ENCODE measurements around the gene OXA1L. TPM values are rescaled to one million over a fixed set of nuclear protein-coding genes. Genes with fewer than 3 reads are reported as not detected.
"Not testable (repeated sequence)": the region's sequence is repeated elsewhere in the genome, so short reads cannot be mapped to it uniquely, and the experiment has no call there.

OXA1L gene
- total RNA-seq, 2 donors from 2014 or later, result 73.2 to 83.5 TPM

- Histone ChIP-seq H3K36me3 (replicated peaks in 1 of 2; ENCODE audit: insufficient read depth in 1 of 2, low read depth in 2 of 2) (peaks cover 12 to 30% of the 10 kb centered on the region in 2 donors), H3K27ac (no peak overlapping the region), H3K4me1 (peaks cover 2% of the 10 kb centered on the region), H3K4me3 (no peak overlapping the region), H3K27me3 (no peaks in the 10 kb centered on the region), H3K9me3 (no peaks in the 10 kb centered on the region)
- no peak for ATAC-seq
- intact Hi-C loops (cut with DNase I), result no loop called here
- no peak for TF ChIP-seq CTCF (IDR thresholded peaks at IDR 0.05)
- TF ChIP-seq POLR2A (IDR thresholded peaks at IDR 0.05), result no peak
- 85 to 92% methylated on average over 8 of the region's 8 CpGs for WGBS, 2 donors
- DNase-seq, result no peak
These were observed 6.9 kb downstream of the OXA1L start for GRCh38 chr14:22773162-22774010.

- Histone ChIP-seq H3K4me3 (no peak overlapping the region), H3K36me3 (replicated peaks in 1 of 2; ENCODE audit: insufficient read depth in 1 of 2, low read depth in 2 of 2) (peaks cover 12 to 29% of the 10 kb centered on the region in 2 donors), H3K27me3 (no peaks in the 10 kb centered on the region), H3K27ac (no peak overlapping the region), H3K9me3 (no peaks in the 10 kb centered on the region), H3K4me1 (no peaks in the 10 kb centered on the region)
- 81 to 82% methylated on average over 10 of the region's 10 CpGs for WGBS, 2 donors
- TF ChIP-seq CTCF (IDR thresholded peaks at IDR 0.05) (no peak), POLR2A (IDR thresholded peaks at IDR 0.05) (no peak)
- intact Hi-C loops (cut with DNase I), result no loop called here
- ATAC-seq (no peak), DNase-seq (no peak)
These were observed 7.7 kb downstream of the OXA1L start for GRCh38 chr14:22774011-22774706.

- Histone ChIP-seq H3K4me1 (peaks cover 13% of the 10 kb centered on the region), H3K27ac (no peak overlapping the region), H3K36me3 (replicated peaks in 1 of 2; ENCODE audit: insufficient read depth in 1 of 2, low read depth in 2 of 2) (peaks cover 0 to 12% of the 10 kb centered on the region in 2 donors), H3K4me3 (no peak overlapping the region), H3K9me3 (no peaks in the 10 kb centered on the region), H3K27me3 (no peaks in the 10 kb centered on the region)
- intact Hi-C loops (cut with DNase I), result no loop called here
- ATAC-seq (no peak), DNase-seq (no peak)
- 94 to 97% methylated on average over 2 of the region's 2 CpGs for WGBS, 2 donors
- TF ChIP-seq CTCF (IDR thresholded peaks at IDR 0.05), result no peak
- TF ChIP-seq POLR2A (IDR thresholded peaks at IDR 0.05), result no peak
These were observed 9.7 kb downstream of the OXA1L start for GRCh38 chr14:22776215-22776614.

- ATAC-seq; H3K4me3 ChIP-seq; H3K9me3 ChIP-seq; DNase-seq; H3K27me3 ChIP-seq; intact Hi-C loops (cut with DNase I); H3K27ac ChIP-seq; H3K36me3 ChIP-seq (replicated peaks in 1 of 2; ENCODE audit: insufficient read depth in 1 of 2, low read depth in 2 of 2): not testable (repeated sequence)
- WGBS, 2 donors, result 93% methylated on average over 8 of the region's 8 CpGs
- H3K4me1 ChIP-seq, result peaks cover 19% of the 10 kb centered on the region
These were observed 10.4 kb downstream of the OXA1L start for GRCh38 chr14:22776849-22777248.

- intact Hi-C loops (cut with DNase I), result no loop called here
- Histone ChIP-seq H3K27me3 (no peaks in the 10 kb centered on the region), H3K9me3 (no peaks in the 10 kb centered on the region), H3K4me3 (no peak overlapping the region), H3K27ac (no peak overlapping the region), H3K36me3 (replicated peaks in 1 of 2; ENCODE audit: insufficient read depth in 1 of 2, low read depth in 2 of 2) (peaks cover 0 to 6% of the 10 kb centered on the region in 2 donors), H3K4me1 (peaks cover 19% of the 10 kb centered on the region)
- DNase-seq (no peak), ATAC-seq (no peak)
- TF ChIP-seq POLR2A (IDR thresholded peaks at IDR 0.05), result no peak
- no peak for TF ChIP-seq CTCF (IDR thresholded peaks at IDR 0.05)
- 46 to 59% methylated on average over 2 of the region's 2 CpGs for WGBS, 2 donors
These were observed 11.6 kb downstream of the OXA1L start for GRCh38 chr14:22778084-22778483.
